ENCODE measurements around the gene MTHFD1L. TPM values are rescaled to one million over a fixed set of nuclear protein-coding genes. Genes with fewer than 3 reads are reported as not detected.
A peak's percentile ranks its signal among the peaks of the same experiment; 100 is the strongest.
"Not testable (repeated sequence)": the region's sequence is repeated elsewhere in the genome, so short reads cannot be mapped to it uniquely, and the experiment has no call there.

MTHFD1L gene
- total and polyA plus RNA-seq, 2 of the 4 experiments (the other 2 are of a cell fraction), result 43.5 to 53.2 TPM

GRCh38 chr6:150855171-150855570, 10.3 kb upstream of the MTHFD1L start:
- Histone ChIP-seq H3K27ac (ENCODE audit: insufficient read depth, low read length) (peak overlapping the region; percentile 99; the same call in 1 of the 2 replicates), H3K4ac (ENCODE audit: low read depth, low read length) (peak overlapping the region; percentile 74), H2AK5ac (ENCODE audit: low read depth, low read length) (peak overlapping the region; percentile 93), H2BK5ac (ENCODE audit: low read depth, low read length, poor library complexity, severe bottlenecking) (peak overlapping the region; percentile 32), H3K18ac (ENCODE audit: low read depth, low read length) (peak overlapping the region; percentile 14), H3K4me3 (ENCODE audit: insufficient read depth, low read depth, low read length) (peak overlapping the region; percentile 5; the same call in 1 of the 2 replicates), H4K91ac (ENCODE audit: insufficient read depth, low read depth, low read length) (peak overlapping the region; percentile 78), H3K14ac (replicated peaks; ENCODE audit: low read depth, low read length) (0 out of 2 replicates have a peak overlapping the region, but pooled peaks have one; percentile 68), H2BK15ac (ENCODE audit: low read depth, low read length) (peak overlapping the region; percentile 36; the same call in 1 of the 3 replicates), H3K79me1 (ENCODE audit: low read depth in 1 of 2, low read length in 2 of 2) (peaks cover 12 to 51% of the 10 kb centered on the region in 2 experiments), H2BK120ac (ENCODE audit: low read depth, low read length) (peak overlapping the region; percentile 81; the same call in 1 of the 2 replicates), H3K23ac (ENCODE audit: low read depth, low read length) (peak overlapping the region; percentile 61; the same call in 1 of the 2 replicates), H4K5ac (ENCODE audit: low read depth, low read length) (peak overlapping the region; percentile 49), H3K4me1 (ENCODE audit: control insufficient read depth, insufficient read depth, low read length) (peaks cover 21% of the 10 kb centered on the region), H2BK20ac (ENCODE audit: low read depth, low read length) (peak overlapping the region; percentile 90), H4K8ac (ENCODE audit: low read depth in 2 of 2, low read length in 2 of 2) (peak overlapping the region in 1 of 2 experiments; percentile 99; a peak in 3 of 4 replicates), H3K4me2 (ENCODE audit: low read depth, low read length) (peak overlapping the region; percentile 80)
- H3K36me3 ChIP-seq (ENCODE audit: control insufficient read depth, insufficient read depth, low read length); CTCF ChIA-PET; H2AFZ ChIP-seq (replicated peaks; ENCODE audit: low read length, poor library complexity); dilution Hi-C loops (cut with HindIII; ENCODE audit: low sequenced_read_pairs, unreplicated experiment); H3K56ac ChIP-seq (ENCODE audit: extremely low read depth, insufficient read depth, low read length); H2AK9ac ChIP-seq (replicated peaks; ENCODE audit: low read depth, low read length, poor library complexity); in situ Hi-C loops (cut with MboI; ENCODE audit: low sequenced_read_pairs); DNase-seq; H4K20me1 ChIP-seq (ENCODE audit: insufficient read depth, low read length); H3K9me3 ChIP-seq (ENCODE audit: control insufficient read depth, insufficient read depth, low read length); ATAC-seq (ENCODE audit: low read depth); POLR2A ChIA-PET (ENCODE audit: unreplicated experiment); intact Hi-C loops (cut with micrococcal nuclease); H3K27me3 ChIP-seq (ENCODE audit: control insufficient read depth, insufficient read depth, low read length); H3K9me1 ChIP-seq (ENCODE audit: insufficient read depth, low read length); BruUV-seq (replicated peaks); H3K9ac ChIP-seq (ENCODE audit: low read depth, low read length): not testable (repeated sequence)
- no CpG with 5 or more reads among the region's 8 CpGs for WGBS, 2 experiments (ENCODE audit: extremely low coverage in 2 of 2, insufficient read length in 1 of 2)
